Esophagus squamous epithelium (tissue), 5 donors: ENCODE measurements around the gene TEX52. TPM values are rescaled to one million over a fixed set of nuclear protein-coding genes. Genes with fewer than 3 reads are reported as not detected.

Experiments
- DNase-seq: peaks from one replicate; lab custom pipeline; 2025; lab: John Stamatoyannopoulos, UW
- H3K27ac ChIP-seq, 4 donors: fragments of 200-600 bp; sonication (generic); one replicate each; pipeline ENCODE4 v1.5.1; 2016 to 2019; ENCODE audit warnings: mild to moderate bottlenecking in 1 of 4
- H3K27me3 ChIP-seq, 4 donors: fragments of 200-600 bp; sonication (generic); 1 replicate in 3 of 4; 2 replicates in 1 of 4; pipeline versions ENCODE4 v1.5.1 to v1.6.0; 2017 to 2021; ENCODE audit warnings: antibody characterized with exemption in 1 of 4
- H3K36me3 ChIP-seq, 3 donors: fragments of 200-600 bp; sonication (generic); one replicate each; pipeline ENCODE4 v1.5.1; 2016 to 2019
- H3K4me1 ChIP-seq, 3 donors: fragments of 200-600 bp; sonication (generic); one replicate each; pipeline ENCODE4 v1.5.1; 2017 to 2019
- H3K4me3 ChIP-seq, 4 donors: fragments of 200-600 bp; sonication (generic); 1 replicate in 3 of 4; 2 replicates in 1 of 4; pipeline ENCODE4 v1.5.1; 2016 to 2019; ENCODE audit warnings: mild to moderate bottlenecking in 2 of 4, moderate library complexity in 1 of 4
- H3K9me3 ChIP-seq, 3 donors: fragments of 200-600 bp; sonication (generic); one replicate each; pipeline ENCODE4 v1.5.1; 2016 to 2019
- POLR2A ChIP-seq, 4 donors: fragments of 450-650 bp; IDR thresholded peaks; one replicate each; pipeline ENCODE4 v1.6.1; 2017; ENCODE audit warnings: antibody characterized with exemption in 4 of 4, mild to moderate bottlenecking in 4 of 4, moderate library complexity in 3 of 4
- WGBS, 2 donors: methylation state at CpG; one replicate each; pipeline ENCODE4 v1.1.5; 2018; 5-methylcytosine and 5-hydroxymethylcytosine counted together
- intact Hi-C: fragments of 100-400 bp; cut with DNase I; formaldehyde crosslinking; loops from one replicate; pipeline ENCODE4 v1.15.0; 2022
- total RNA-seq, 4 donors: library from RNA; depleted of rRNA; stranded (reverse); fragments of >200 nt; gene quantifications; one replicate each; pipeline ENCODE4 v1.1.0, GENCODE V29; 2016
- TF ChIP-seq, protein P1 (sequence below), 6 experiments: fragments of 450-650 bp in 4 of 6; fragments of 200-600 bp in 2 of 6; sonication (generic) in 2 of 6; IDR thresholded peaks; one replicate each; pipeline ENCODE4 v1.5.1; 2016 to 2019; ENCODE audit warnings: antibody characterized with exemption in 6 of 6, mild to moderate bottlenecking in 4 of 6, moderate library complexity in 4 of 6
- donor health status: DM: yes; HTN: yes; CAD: no.

TEX52 gene
- total RNA-seq, 4 donors from 2014 or later = not detected

DNA sequence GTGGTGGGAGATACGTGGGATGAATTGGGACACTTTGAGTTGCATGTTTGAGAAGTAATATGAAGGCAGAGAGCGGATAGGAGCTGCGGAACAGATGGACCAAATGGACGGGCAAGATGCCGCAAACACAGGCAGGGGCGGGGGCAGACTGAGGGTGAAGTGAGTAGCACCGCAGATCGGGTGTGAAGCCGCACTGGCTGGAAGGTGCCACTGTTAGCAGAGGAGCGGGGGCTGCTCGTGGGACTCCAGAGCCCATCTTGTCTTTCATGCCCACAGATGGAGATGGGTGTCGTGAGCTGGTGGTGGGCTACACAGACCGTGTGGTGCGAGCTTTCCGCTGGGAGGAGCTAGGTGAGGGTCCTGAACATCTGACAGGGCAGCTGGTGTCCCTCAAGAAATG is 37.0 kb downstream of the TEX52 start:
- Histone ChIP-seq H3K27me3 (no peaks in the 10 kb centered on the region), H3K27ac (no peak overlapping the region), H3K4me1 (peaks cover 0 to 1% (median 0%) of the 10 kb centered on the region in 3 donors), H3K36me3 (peaks cover 37 to 92% (median 50%) of the 10 kb centered on the region in 3 donors), H3K4me3 (no peak overlapping the region), H3K9me3 (no peaks in the 10 kb centered on the region)
- no peak for DNase-seq
- intact Hi-C loops = no loop called here
- TF ChIP-seq, protein P1, sequence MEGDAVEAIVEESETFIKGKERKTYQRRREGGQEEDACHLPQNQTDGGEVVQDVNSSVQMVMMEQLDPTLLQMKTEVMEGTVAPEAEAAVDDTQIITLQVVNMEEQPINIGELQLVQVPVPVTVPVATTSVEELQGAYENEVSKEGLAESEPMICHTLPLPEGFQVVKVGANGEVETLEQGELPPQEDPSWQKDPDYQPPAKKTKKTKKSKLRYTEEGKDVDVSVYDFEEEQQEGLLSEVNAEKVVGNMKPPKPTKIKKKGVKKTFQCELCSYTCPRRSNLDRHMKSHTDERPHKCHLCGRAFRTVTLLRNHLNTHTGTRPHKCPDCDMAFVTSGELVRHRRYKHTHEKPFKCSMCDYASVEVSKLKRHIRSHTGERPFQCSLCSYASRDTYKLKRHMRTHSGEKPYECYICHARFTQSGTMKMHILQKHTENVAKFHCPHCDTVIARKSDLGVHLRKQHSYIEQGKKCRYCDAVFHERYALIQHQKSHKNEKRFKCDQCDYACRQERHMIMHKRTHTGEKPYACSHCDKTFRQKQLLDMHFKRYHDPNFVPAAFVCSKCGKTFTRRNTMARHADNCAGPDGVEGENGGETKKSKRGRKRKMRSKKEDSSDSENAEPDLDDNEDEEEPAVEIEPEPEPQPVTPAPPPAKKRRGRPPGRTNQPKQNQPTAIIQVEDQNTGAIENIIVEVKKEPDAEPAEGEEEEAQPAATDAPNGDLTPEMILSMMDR (IDR thresholded peaks at IDR 0.05) = no peak
- TF ChIP-seq POLR2A (IDR thresholded peaks at IDR 0.05) = no peak
- WGBS, 2 donors = 91 to 95% methylated on average over 14 to 15 of the region's 15 CpGs

DNA sequence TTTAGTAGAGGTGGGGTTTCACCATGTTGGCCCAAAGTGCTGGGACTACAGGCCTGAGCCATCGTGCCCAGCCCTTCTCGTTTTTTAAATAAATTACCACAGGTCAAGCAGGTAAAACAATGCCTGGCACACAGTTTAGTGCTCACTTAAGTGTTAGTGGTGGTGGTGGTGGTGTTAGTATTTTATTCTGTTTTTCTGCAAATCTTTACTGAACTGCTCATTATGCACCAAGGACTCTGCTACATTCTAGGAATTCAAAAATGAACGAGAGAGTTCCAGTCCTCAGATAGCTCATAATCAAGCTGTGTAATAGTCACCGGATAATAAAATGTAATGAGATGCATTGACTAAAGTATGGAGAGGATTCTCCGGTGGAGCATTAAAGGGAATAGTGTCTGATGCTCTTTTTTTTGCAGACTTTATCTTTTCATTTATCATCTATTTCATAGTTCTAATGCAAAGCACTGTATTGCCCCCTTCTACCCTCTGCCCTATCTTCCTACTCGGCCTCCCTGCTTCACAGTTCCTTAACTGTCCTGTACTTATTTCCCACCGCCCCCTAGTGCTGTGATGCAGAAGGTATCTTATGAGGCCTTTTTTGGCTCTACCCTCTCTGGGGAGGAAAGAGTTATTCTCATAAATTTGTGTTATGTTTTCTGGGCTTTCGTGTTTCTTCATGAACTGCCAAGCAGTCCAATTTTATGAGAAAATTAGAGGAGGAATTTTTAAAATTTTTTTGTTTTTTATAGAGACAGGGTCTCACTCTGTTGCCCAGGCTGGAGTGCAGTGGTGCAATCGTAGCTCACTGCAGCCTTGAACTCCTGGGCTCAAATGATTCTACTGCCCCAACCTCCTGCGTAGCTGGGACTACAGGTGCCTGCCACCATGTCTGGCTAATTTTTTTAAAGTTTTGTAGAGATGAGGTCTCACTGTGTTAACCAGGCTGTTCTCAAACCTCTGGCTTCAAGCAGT is 43.3 kb downstream of the TEX52 start:
- Histone ChIP-seq H3K4me1 (peaks cover 4 to 32% (median 17%) of the 10 kb centered on the region in 3 donors), H3K9me3 (no peaks in the 10 kb centered on the region), H3K4me3 (peak overlapping the region; percentile 53 to 98 (median 76)), H3K27me3 (no peaks in the 10 kb centered on the region), H3K36me3 (peaks cover 0 to 28% (median 12%) of the 10 kb centered on the region in 3 donors), H3K27ac (peak overlapping the region; percentile 88 to 98 (median 95))
- TF ChIP-seq, protein P1 (IDR thresholded peaks at IDR 0.05) = peak; percentile 20 to 77 (median 63)
- no peak for TF ChIP-seq POLR2A (IDR thresholded peaks at IDR 0.05)
- intact Hi-C loops = no loop called here
- WGBS, 2 donors = 12 to 14% methylated on average over 10 of the region's 10 CpGs
- no peak for DNase-seq

DNA sequence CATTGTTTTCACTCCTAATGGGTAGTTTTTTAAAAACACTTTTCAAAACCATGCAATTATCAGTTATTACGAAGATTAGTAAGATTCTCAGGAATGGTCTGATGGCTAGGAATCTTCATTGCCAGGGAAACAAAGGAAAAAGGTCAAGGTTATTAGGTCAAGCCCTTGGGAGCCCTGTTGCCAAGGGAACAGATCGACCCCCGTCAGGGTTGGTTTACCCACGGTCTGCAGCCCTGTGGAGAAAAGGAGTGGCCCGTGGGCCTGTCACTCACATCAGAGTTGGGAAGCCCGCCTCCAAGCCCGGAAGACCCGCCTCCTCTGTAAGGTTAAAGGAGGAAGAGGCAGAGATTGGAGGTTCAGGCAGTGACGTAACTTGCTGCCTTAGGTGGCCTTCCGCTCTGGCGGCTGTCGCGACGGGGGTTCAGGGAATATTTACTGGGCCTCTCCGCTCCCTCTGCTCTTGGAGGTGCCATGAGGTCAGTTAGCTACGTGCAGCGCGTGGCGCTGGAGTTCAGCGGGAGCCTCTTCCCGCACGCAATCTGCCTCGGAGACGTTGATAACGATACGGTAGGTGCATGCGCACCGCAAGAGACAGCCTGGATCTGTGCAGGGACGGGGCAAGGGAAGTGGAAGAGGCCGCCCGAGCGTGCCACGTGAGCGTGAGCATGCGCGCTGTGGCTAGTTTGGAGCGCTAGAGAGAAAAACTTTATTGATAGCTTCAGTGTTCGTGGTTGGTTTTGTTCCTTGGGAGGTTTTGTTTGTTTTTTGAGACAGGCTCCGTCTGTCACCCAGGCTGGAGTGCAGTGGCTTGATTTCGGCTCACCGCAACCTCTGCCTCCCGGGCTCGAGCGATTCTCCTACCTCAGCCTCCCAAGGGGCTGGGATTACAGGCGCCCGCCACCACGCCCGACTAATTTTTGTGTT is 44.3 kb downstream of the TEX52 start, which contains the start of gene ITFG2:
ITFG2 (plus strand) TSS at position 379 of the 924 bp plus-strand sequence; CDS start at position 472, 93 bp downstream.
- Histone ChIP-seq H3K4me1 (peaks cover 4 to 32% (median 17%) of the 10 kb centered on the region in 3 donors), H3K4me3 (peak within 1 kb of the TSS; percentile 53 to 98 (median 76)), H3K36me3 (peaks cover 0 to 24% (median 4%) of the 10 kb centered on the region in 3 donors), H3K27ac (peak within 1 kb of the TSS; percentile 88 to 98 (median 95)), H3K9me3 (no peaks in the 10 kb centered on the region), H3K27me3 (no peaks in the 10 kb centered on the region)
- intact Hi-C loops = no loop called here
- 1% methylated on average over 18 to 24 of the region's 48 CpGs for WGBS, 2 donors
- DNase-seq = peak; percentile 93
- TF ChIP-seq, protein P1 (IDR thresholded peaks at IDR 0.05) = peak in 1 of 6 experiments; percentile 51
- TF ChIP-seq POLR2A (IDR thresholded peaks at IDR 0.05) = peak in 3 of 4 donors; percentile 76 to 84 (median 84)

DNA sequence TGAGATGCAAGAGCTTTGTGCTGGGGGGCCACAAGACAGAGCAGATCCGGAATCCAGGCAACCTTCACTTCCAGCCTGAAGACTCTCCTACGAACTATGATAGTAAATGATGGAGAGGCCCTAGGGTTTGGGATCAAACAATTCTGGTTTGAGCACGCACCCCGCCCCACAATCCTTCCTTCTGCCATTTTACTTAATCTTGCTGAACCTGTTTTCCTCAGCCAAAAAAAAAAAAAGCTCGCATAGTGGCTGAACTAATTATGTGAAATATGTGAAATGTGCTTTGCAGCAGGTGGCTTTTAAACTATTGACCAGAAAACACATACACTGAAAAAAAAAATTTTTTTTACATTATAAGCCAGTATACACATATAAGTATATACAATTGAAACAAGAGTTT is 45.0 kb downstream of the TEX52 start:
- Histone ChIP-seq H3K9me3 (no peaks in the 10 kb centered on the region), H3K27ac (peak overlapping the region; percentile 40 to 95 (median 92)), H3K27me3 (no peaks in the 10 kb centered on the region), H3K36me3 (peaks cover 0 to 17% (median 0%) of the 10 kb centered on the region in 3 donors), H3K4me3 (peak overlapping the region; percentile 53 to 98 (median 76)), H3K4me1 (peaks cover 4 to 32% (median 17%) of the 10 kb centered on the region in 3 donors)
- DNase-seq = no peak
- TF ChIP-seq, protein P1 (IDR thresholded peaks at IDR 0.05) = no peak
- TF ChIP-seq POLR2A (IDR thresholded peaks at IDR 0.05) = no peak
- intact Hi-C loops = no loop called here
- 37 to 56% methylated on average over 5 of the region's 5 CpGs for WGBS, 2 donors
